Hepatocyte (in vitro differentiated cells): ENCODE measurements around the gene TFEB. TPM values are rescaled to one million over a fixed set of nuclear protein-coding genes. Genes with fewer than 3 reads are reported as not detected.

Experiments used
- DNase-seq: peaks from one replicate; pipeline ENCODE4 v3.0.0-alpha.2; 2016; ENCODE audit warnings: low spot score
- H2AFZ ChIP-seq: fragments of 200-600 bp; sonication (generic); 2 replicates; pipeline ENCODE4 v1.6.0; 2016; ENCODE audit warnings: antibody characterized with exemption, mild to moderate bottlenecking
- H3K27ac ChIP-seq: fragments of 200-600 bp; sonication (generic); 2 replicates; pipeline ENCODE4 v1.5.1; 2016; ENCODE audit warnings: mild to moderate bottlenecking
- H3K27me3 ChIP-seq: fragments of 200-600 bp; sonication (generic); 2 replicates; pipeline ENCODE4 v1.6.1; 2016
- H3K36me3 ChIP-seq: fragments of 200-600 bp; sonication (generic); replicated peaks from 2 replicates; pipeline ENCODE4 v1.5.1; 2016; ENCODE audit warnings: low read depth; ENCODE audit not compliant: insufficient read depth
- H3K4me1 ChIP-seq: fragments of 200-600 bp; sonication (generic); 2 replicates; pipeline ENCODE4 v1.5.1; 2016; ENCODE audit warnings: mild to moderate bottlenecking, moderate library complexity; ENCODE audit not compliant: insufficient read depth
- H3K4me2 ChIP-seq: fragments of 200-600 bp; sonication (generic); 2 replicates; pipeline ENCODE4 v1.6.0; 2016
- H3K4me3 ChIP-seq: fragments of 200-600 bp; sonication (generic); 2 replicates; pipeline ENCODE4 v1.5.1; 2016; ENCODE audit warnings: mild to moderate bottlenecking
- H3K79me2 ChIP-seq: fragments of 200-600 bp; sonication (generic); 2 replicates; pipeline ENCODE4 v1.6.0; 2017; ENCODE audit warnings: mild to moderate bottlenecking
- H3K9me2 ChIP-seq: fragments of 200-600 bp; sonication (generic); replicated peaks from 2 replicates; pipeline ENCODE4 v1.6.0; 2017; ENCODE audit warnings: mild to moderate bottlenecking; ENCODE audit not compliant: insufficient read depth
- H3K9me3 ChIP-seq: fragments of 200-600 bp; sonication (generic); 2 replicates; pipeline ENCODE4 v1.5.1; 2016; ENCODE audit warnings: low read depth, mild to moderate bottlenecking
- H4K20me1 ChIP-seq: fragments of 200-600 bp; sonication (generic); 2 replicates; pipeline ENCODE4 v1.6.0; 2016; ENCODE audit warnings: mild to moderate bottlenecking; ENCODE audit not compliant: insufficient read depth, poor library complexity, severe bottlenecking
- CTCF ChIP-seq: fragments of 200-600 bp; sonication (generic); IDR thresholded peaks from 2 replicates; pipeline ENCODE4 v1.5.1; 2016; ENCODE audit warnings: antibody characterized with exemption, mild to moderate bottlenecking; ENCODE audit not compliant: poor library complexity
- EZH2 ChIP-seq: fragments of 200-600 bp; sonication (generic); IDR thresholded peaks from 2 replicates; pipeline ENCODE4 v1.6.1; 2016; ENCODE audit warnings: antibody characterized with exemption, mild to moderate bottlenecking, borderline replicate concordance
- EZH2phosphoT487 ChIP-seq: fragments of 200-600 bp; sonication (generic); IDR thresholded peaks from one replicate; pipeline ENCODE4 v1.6.1; 2018; ENCODE audit warnings: antibody characterized with exemption, mild to moderate bottlenecking, low read depth, moderate library complexity; ENCODE audit not compliant: unreplicated experiment, severe bottlenecking
- WGBS: methylation state at CpG from one replicate; pipeline ENCODE4 v1.1.6; 2016; ENCODE audit warnings: low lambda C conversion rate; ENCODE audit errors: missing lambda C conversion rate; 5-methylcytosine and 5-hydroxymethylcytosine counted together
- polyA plus RNA-seq: library from polyadenylated mRNA; unstranded; fragments of >200 nt; fragmentation: Nextera tagmentation; extraction: Ambion mirVana; gene quantifications from 2 replicates; pipeline ENCODE4 v1.2.1, GENCODE V29; 2016
- total RNA-seq: library from RNA; depleted of rRNA; stranded (reverse); fragments of >200 nt; gene quantifications from 2 replicates; pipeline ENCODE4 v1.2.3, GENCODE V29; 2014

Gene TFEB
- total and polyA plus RNA-seq, 2 experiments from 2014 or later, result 14.2 to 32.7 TPM

GRCh38 chr6:41642960-41643898 lies 92.2 kb downstream of the TFEB start:
- no peak overlapping the region for H3K4me3 ChIP-seq
- peaks cover 45% of the 10 kb centered on the region for H4K20me1 ChIP-seq
- WGBS, result 69% methylated on average over 10 of the region's 10 CpGs
- H2AFZ ChIP-seq, result no peak overlapping the region
- no peak for DNase-seq
- H3K4me2 ChIP-seq, result peak overlapping the region; percentile 59
- H3K9me3 ChIP-seq, result no peaks in the 10 kb centered on the region
- TF ChIP-seq EZH2, result no peak
- TF ChIP-seq EZH2phosphoT487, result no peak
- TF ChIP-seq CTCF, result no peak
- H3K27me3 ChIP-seq, result peaks cover 5% of the 10 kb centered on the region
- H3K79me2 ChIP-seq, result peaks cover 50% of the 10 kb centered on the region
- no peaks in the 10 kb centered on the region for H3K9me2 ChIP-seq
- H3K27ac ChIP-seq, result no peak overlapping the region
- H3K4me1 ChIP-seq, result peaks cover 51% of the 10 kb centered on the region
- no peaks in the 10 kb centered on the region for H3K36me3 ChIP-seq

GRCh38 chr6:41642090-41642959 lies 93.1 kb downstream of the TFEB start:
- Histone ChIP-seq H3K36me3 (no peaks in the 10 kb centered on the region), H3K9me2 (no peaks in the 10 kb centered on the region), H3K27ac (no peak overlapping the region), H3K27me3 (peaks cover 9% of the 10 kb centered on the region), H2AFZ (no peak overlapping the region), H3K4me2 (peak overlapping the region; percentile 59), H4K20me1 (peaks cover 42% of the 10 kb centered on the region), H3K79me2 (peaks cover 56% of the 10 kb centered on the region), H3K9me3 (no peaks in the 10 kb centered on the region), H3K4me3 (no peak overlapping the region), H3K4me1 (peaks cover 56% of the 10 kb centered on the region)
- TF ChIP-seq EZH2 (no peak), CTCF (no peak), EZH2phosphoT487 (no peak)
- WGBS, result 76% methylated on average over 11 of the region's 11 CpGs
- no peak for DNase-seq

GRCh38 chr6:41641352-41641925 lies 94.0 kb downstream of the TFEB start:
- H4K20me1 ChIP-seq, result peaks cover 37% of the 10 kb centered on the region
- H3K4me1 ChIP-seq, result peaks cover 63% of the 10 kb centered on the region
- peak overlapping the region; percentile 82 for H3K4me2 ChIP-seq
- TF ChIP-seq EZH2phosphoT487 (no peak), CTCF (no peak), EZH2 (no peak)
- H3K27ac ChIP-seq, result no peak overlapping the region
- DNase-seq, result no peak
- WGBS, result 96% methylated on average over 9 of the region's 9 CpGs
- no peaks in the 10 kb centered on the region for H3K9me3 ChIP-seq
- no peak overlapping the region for H2AFZ ChIP-seq
- no peak overlapping the region for H3K4me3 ChIP-seq
- no peaks in the 10 kb centered on the region for H3K36me3 ChIP-seq
- peaks cover 10% of the 10 kb centered on the region for H3K27me3 ChIP-seq
- peaks cover 60% of the 10 kb centered on the region for H3K79me2 ChIP-seq
- H3K9me2 ChIP-seq, result no peaks in the 10 kb centered on the region
